H9 (cell line): ENCODE data around the gene ADSS2. TPM values are rescaled to one million over a fixed set of nuclear protein-coding genes. Genes with fewer than 3 reads are reported as not detected.

Experiments used
- DNase-seq: peaks from one replicate; pipeline ENCODE4 v3.0.0-alpha.2; 2017
- H2AFZ ChIP-seq: one replicate; pipeline ENCODE4 v1.6.1; 2013; ENCODE audit warnings: mild to moderate bottlenecking, low read length, control low read depth, moderate library complexity
- H2AK5ac ChIP-seq: 2 replicates; pipeline ENCODE4 v1.6.1; 2013; ENCODE audit warnings: low read length, control low read depth, mixed read lengths; ENCODE audit not compliant: insufficient read length
- H2BK120ac ChIP-seq: one replicate; pipeline ENCODE4 v1.6.1; 2013; ENCODE audit warnings: low read depth, mild to moderate bottlenecking, low read length, control low read depth, inconsistent platforms; ENCODE audit not compliant: poor library complexity, severe bottlenecking
- H2BK12ac ChIP-seq: 2 replicates; pipeline ENCODE4 v1.6.1; 2013; ENCODE audit warnings: low read length, control low read depth, mixed read lengths, low read depth; ENCODE audit not compliant: insufficient read length
- H2BK15ac ChIP-seq: 2 replicates; pipeline ENCODE4 v1.6.1; 2013; ENCODE audit warnings: low read depth, low read length, control low read depth
- H2BK20ac ChIP-seq: one replicate; pipeline ENCODE4 v1.6.1; 2013; ENCODE audit warnings: low read depth, mild to moderate bottlenecking, low read length, control low read depth, inconsistent platforms; ENCODE audit not compliant: poor library complexity, severe bottlenecking
- H2BK5ac ChIP-seq: 2 replicates; pipeline ENCODE4 v1.6.1; 2013; ENCODE audit warnings: low read length, control low read depth, mixed read lengths; ENCODE audit not compliant: insufficient read length
- H3K14ac ChIP-seq: 2 replicates; pipeline ENCODE4 v1.6.1; 2013; ENCODE audit warnings: low read length, control low read depth; ENCODE audit not compliant: insufficient read depth
- H3K18ac ChIP-seq: 2 replicates; pipeline ENCODE4 v1.6.1; 2013; ENCODE audit warnings: low read depth, mild to moderate bottlenecking, mixed read lengths, low read length, control low read depth; ENCODE audit not compliant: insufficient read length
- H3K23ac ChIP-seq: 2 replicates; pipeline ENCODE4 v1.6.1; 2013; ENCODE audit warnings: low read length, control low read depth, mixed read lengths, low read depth; ENCODE audit not compliant: insufficient read length
- H3K23me2 ChIP-seq: 2 replicates; pipeline ENCODE4 v1.6.1; 2013; ENCODE audit warnings: low read depth, mild to moderate bottlenecking, mixed read lengths, low read length, control low read depth; ENCODE audit not compliant: insufficient read length, poor library complexity, severe bottlenecking
- H3K27ac ChIP-seq: 2 replicates; pipeline ENCODE4 v1.5.1; 2013; ENCODE audit warnings: low read length, control low read depth, mixed read lengths, low read depth; ENCODE audit not compliant: insufficient read length
- H3K27me3 ChIP-seq: 2 replicates; pipeline ENCODE4 v1.6.1; 2013; ENCODE audit warnings: low read length, control low read depth, inconsistent platforms; ENCODE audit not compliant: insufficient read depth
- H3K4ac ChIP-seq: 2 replicates; pipeline ENCODE4 v1.6.1; 2013; ENCODE audit warnings: low read depth, mild to moderate bottlenecking, control low read depth, inconsistent platforms, low read length, moderate library complexity
- H3K4me1 ChIP-seq: 2 replicates; pipeline ENCODE4 v1.6.1; 2013; ENCODE audit warnings: low read length, control low read depth, inconsistent platforms; ENCODE audit not compliant: insufficient read depth
- H3K4me2 ChIP-seq: 2 replicates; pipeline ENCODE4 v1.6.1; 2013; ENCODE audit warnings: low read length, control low read depth, mixed read lengths; ENCODE audit not compliant: insufficient read length, insufficient read depth
- H3K56ac ChIP-seq: 2 replicates; pipeline ENCODE4 v1.6.1; 2013; ENCODE audit warnings: low read depth, mild to moderate bottlenecking, mixed read lengths, low read length, control low read depth; ENCODE audit not compliant: insufficient read length
- H3K79me1 ChIP-seq: 2 replicates; pipeline ENCODE4 v1.6.1; 2013; ENCODE audit warnings: low read depth, mild to moderate bottlenecking, moderate library complexity, low read length, control low read depth, inconsistent platforms; ENCODE audit not compliant: insufficient read depth, poor library complexity, severe bottlenecking
- H3K79me2 ChIP-seq: 2 replicates; pipeline ENCODE4 v1.6.1; 2013; ENCODE audit warnings: low read length, control low read depth, inconsistent platforms; ENCODE audit not compliant: insufficient read depth
- H3K9ac ChIP-seq: 2 replicates; pipeline ENCODE4 v1.6.1; 2013; ENCODE audit warnings: low read length, control low read depth, mixed read lengths; ENCODE audit not compliant: insufficient read length; ENCODE audit errors: extremely low read depth
- H3K9me3 ChIP-seq: one replicate; pipeline ENCODE4 v1.6.1; 2013; ENCODE audit warnings: low read depth, low read length, inconsistent platforms; ENCODE audit not compliant: control insufficient read depth
- H3T11ph ChIP-seq: one replicate; pipeline ENCODE4 v1.6.1; 2013; ENCODE audit warnings: mild to moderate bottlenecking, low read length, control low read depth, inconsistent platforms
- H4K20me1 ChIP-seq: one replicate; pipeline ENCODE4 v1.6.1; 2013; ENCODE audit not compliant: control insufficient read depth, insufficient read length, insufficient read depth
- H4K5ac ChIP-seq: 2 replicates; pipeline ENCODE4 v1.6.1; 2013; ENCODE audit warnings: low read depth, mild to moderate bottlenecking, mixed read lengths, low read length, control low read depth; ENCODE audit not compliant: insufficient read length
- H4K8ac ChIP-seq: replicated peaks from 2 replicates; pipeline ENCODE4 v1.6.1; 2013; ENCODE audit warnings: low read length, control low read depth, mixed read lengths, low read depth; ENCODE audit not compliant: insufficient read length
- H4K91ac ChIP-seq: 2 replicates; pipeline ENCODE4 v1.6.1; 2013; ENCODE audit warnings: low read depth, mild to moderate bottlenecking, moderate library complexity, mixed read lengths, low read length, control low read depth; ENCODE audit not compliant: insufficient read length
- H3K27ac Mint-ChIP-seq, 3 experiments: 2 replicates in 2 of 3; 3 replicates in 1 of 3; pipeline ENCODE4 v1.8.0; 2020 to 2021; ENCODE audit warnings: mixed read lengths in 3 of 3, mild to moderate bottlenecking in 1 of 3, moderate library complexity in 1 of 3
- H3K27me3 Mint-ChIP-seq: 2 replicates; pipeline ENCODE4 v1.8.0; 2021; ENCODE audit warnings: low read depth, mild to moderate bottlenecking, moderate library complexity, mixed read lengths
- H3K36me3 Mint-ChIP-seq, 3 experiments: 2 replicates in 2 of 3; 3 replicates in 1 of 3; pipeline ENCODE4 v1.8.0; 2020 to 2021; ENCODE audit warnings: low read depth in 3 of 3, mixed read lengths in 3 of 3; ENCODE audit not compliant: insufficient read depth in 1 of 3
- H3K4me1 Mint-ChIP-seq, 2 experiments: 2 replicates each; pipeline ENCODE4 v1.8.0; 2020; ENCODE audit warnings: mixed read lengths in 2 of 2
- H3K4me3 Mint-ChIP-seq, 2 experiments: 2 replicates in 1 of 2; 3 replicates in 1 of 2; pipeline ENCODE4 v1.8.0; 2020 to 2021; ENCODE audit warnings: mild to moderate bottlenecking in 2 of 2, mixed read lengths in 2 of 2, moderate library complexity in 1 of 2
- H3K9me3 Mint-ChIP-seq, 2 experiments: 2 replicates in 1 of 2; 3 replicates in 1 of 2; pipeline ENCODE4 v1.8.0; 2020; ENCODE audit warnings: mild to moderate bottlenecking in 2 of 2, mixed read lengths in 2 of 2, moderate library complexity in 1 of 2
- WGBS: extraction: QIAGEN DNeasy Blood & Tissue Kit; methylation state at CpG from one replicate; pipeline ENCODE4 v1.1.7; 2013; ENCODE audit warnings: missing lambda C conversion rate, low lambda C conversion rate, mixed read lengths; ENCODE audit not compliant: insufficient read length; ENCODE audit errors: extremely low coverage; 5-methylcytosine and 5-hydroxymethylcytosine counted together
- total RNA-seq: library from RNA; stranded (reverse); gene quantifications from 2 replicates; pipeline ENCODE4 v1.2.1, GENCODE V29; 2021
- TF ChIP-seq, protein P1 (sequence below): fragments of 200-600 bp; sonication (generic); conservative IDR thresholded peaks from 3 replicates; pipeline ENCODE4 v1.8.0; 2021; ENCODE audit warnings: antibody characterized with exemption, mild to moderate bottlenecking

Gene ADSS2
- total RNA-seq, 1 experiment from 2014 or later = 65.4 TPM

DNA sequence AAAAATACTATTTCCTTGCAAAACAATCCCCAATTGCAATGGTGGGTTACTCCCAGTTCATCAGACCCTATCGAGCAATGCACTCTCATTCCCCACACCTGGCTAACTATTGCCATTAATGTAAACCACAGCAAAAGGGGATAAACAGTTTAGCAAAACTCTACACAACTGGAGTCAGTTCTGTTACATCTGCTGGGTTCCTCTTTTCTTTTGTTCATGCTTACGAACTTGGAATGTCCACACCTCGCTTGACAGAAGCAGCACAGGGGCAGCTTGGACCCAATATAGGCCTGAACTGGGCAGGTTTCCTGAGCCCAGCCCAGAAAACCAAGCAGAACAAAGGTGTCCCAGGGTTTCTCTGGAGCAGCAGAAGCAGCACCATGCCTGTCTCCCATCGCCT is 57.4 kb downstream of the ADSS2 start:
- no peak overlapping the region for H2BK20ac ChIP-seq
- H2BK12ac ChIP-seq = no peak overlapping the region
- no peaks in the 10 kb centered on the region for H3K23me2 ChIP-seq
- Mint-ChIP-seq H3K27ac (no peak overlapping the region), H3K4me3 (no peak overlapping the region), H3K36me3 (peaks cover 0 to 4% (median 1%) of the 10 kb centered on the region in 3 experiments; a peak in 4 of 7 replicates), H3K9me3 (no peaks in the 10 kb centered on the region), H3K4me1 (peaks cover 15 to 21% of the 10 kb centered on the region in 2 experiments), H3K27me3 (no peaks in the 10 kb centered on the region; the same call in 1 of the 2 replicates)
- H3K9me3 ChIP-seq = no peaks in the 10 kb centered on the region
- H4K91ac ChIP-seq = no peak overlapping the region
- no peak overlapping the region for H3K9ac ChIP-seq
- no peak overlapping the region for H2BK15ac ChIP-seq
- no peak overlapping the region for H3K14ac ChIP-seq
- no peak overlapping the region for H3K4ac ChIP-seq
- no peak overlapping the region for H3K18ac ChIP-seq
- H3K79me2 ChIP-seq = no peaks in the 10 kb centered on the region
- no peak overlapping the region for H2BK120ac ChIP-seq
- H2BK5ac ChIP-seq = no peak overlapping the region
- WGBS = no CpG with 5 or more reads among the region's 4 CpGs
- TF ChIP-seq, protein P1, sequence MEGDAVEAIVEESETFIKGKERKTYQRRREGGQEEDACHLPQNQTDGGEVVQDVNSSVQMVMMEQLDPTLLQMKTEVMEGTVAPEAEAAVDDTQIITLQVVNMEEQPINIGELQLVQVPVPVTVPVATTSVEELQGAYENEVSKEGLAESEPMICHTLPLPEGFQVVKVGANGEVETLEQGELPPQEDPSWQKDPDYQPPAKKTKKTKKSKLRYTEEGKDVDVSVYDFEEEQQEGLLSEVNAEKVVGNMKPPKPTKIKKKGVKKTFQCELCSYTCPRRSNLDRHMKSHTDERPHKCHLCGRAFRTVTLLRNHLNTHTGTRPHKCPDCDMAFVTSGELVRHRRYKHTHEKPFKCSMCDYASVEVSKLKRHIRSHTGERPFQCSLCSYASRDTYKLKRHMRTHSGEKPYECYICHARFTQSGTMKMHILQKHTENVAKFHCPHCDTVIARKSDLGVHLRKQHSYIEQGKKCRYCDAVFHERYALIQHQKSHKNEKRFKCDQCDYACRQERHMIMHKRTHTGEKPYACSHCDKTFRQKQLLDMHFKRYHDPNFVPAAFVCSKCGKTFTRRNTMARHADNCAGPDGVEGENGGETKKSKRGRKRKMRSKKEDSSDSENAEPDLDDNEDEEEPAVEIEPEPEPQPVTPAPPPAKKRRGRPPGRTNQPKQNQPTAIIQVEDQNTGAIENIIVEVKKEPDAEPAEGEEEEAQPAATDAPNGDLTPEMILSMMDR = no peak
- no peak overlapping the region for H3K56ac ChIP-seq
- DNase-seq = no peak
- H3K4me2 ChIP-seq = no peak overlapping the region
- no peak overlapping the region for H3T11ph ChIP-seq
- H2AK5ac ChIP-seq = no peak overlapping the region
- H4K20me1 ChIP-seq = no peaks in the 10 kb centered on the region
- H2AFZ ChIP-seq = no peak overlapping the region
- H4K5ac ChIP-seq = no peak overlapping the region
- H3K23ac ChIP-seq = no peak overlapping the region
- no peaks in the 10 kb centered on the region for H3K27me3 ChIP-seq
- no peaks in the 10 kb centered on the region for H3K79me1 ChIP-seq
- no peak overlapping the region for H3K27ac ChIP-seq
- H3K4me1 ChIP-seq = no peaks in the 10 kb centered on the region; the same call in 1 of the 2 replicates
- H4K8ac ChIP-seq = no peak overlapping the region
